GM19238 (cell line): ENCODE measurements around the gene PLA2G4A.

Experiments used
- DNase-seq: peaks from one replicate; pipeline ENCODE4 v3.0.0; 2011; ENCODE audit warnings: low spot score; ENCODE audit not compliant: insufficient read length

The PLA2G4A gene

GRCh38 chr1:186828611-186829454 lies at the start of gene PLA2G4A:
TSS of gene PLA2G4A (plus strand) at chr1:186828949. CDS start at chr1:186854355, 25,406 bp downstream.
- peak; percentile 12 for DNase-seq

DNA sequence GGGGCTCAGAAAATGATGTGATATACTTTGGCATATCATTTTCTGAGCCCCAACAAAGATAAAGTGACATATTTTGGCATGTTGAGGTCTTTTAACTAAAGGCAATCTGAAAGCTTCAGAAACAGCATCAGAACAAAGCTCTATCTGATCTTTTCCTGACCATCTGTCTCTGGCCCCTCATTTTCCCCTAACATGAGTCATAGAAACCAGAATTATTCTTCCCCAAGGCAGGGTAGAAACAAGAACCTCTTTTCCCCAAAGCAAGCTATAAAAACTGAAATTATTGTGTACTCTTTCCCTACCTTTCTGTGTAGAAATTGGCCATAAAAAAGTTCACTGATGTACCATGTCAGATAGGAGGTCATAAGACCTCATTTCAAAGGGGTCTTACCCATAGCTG lies 48.7 kb upstream of the PLA2G4A start:
- DNase-seq = no peak

- DNase-seq = no peak
Observed at GRCh38 chr1:186781730-186782129, 47.0 kb upstream of the PLA2G4A start.

- DNase-seq = no peak
Observed at GRCh38 chr1:186782791-186783190, 46.0 kb upstream of the PLA2G4A start.

DNA sequence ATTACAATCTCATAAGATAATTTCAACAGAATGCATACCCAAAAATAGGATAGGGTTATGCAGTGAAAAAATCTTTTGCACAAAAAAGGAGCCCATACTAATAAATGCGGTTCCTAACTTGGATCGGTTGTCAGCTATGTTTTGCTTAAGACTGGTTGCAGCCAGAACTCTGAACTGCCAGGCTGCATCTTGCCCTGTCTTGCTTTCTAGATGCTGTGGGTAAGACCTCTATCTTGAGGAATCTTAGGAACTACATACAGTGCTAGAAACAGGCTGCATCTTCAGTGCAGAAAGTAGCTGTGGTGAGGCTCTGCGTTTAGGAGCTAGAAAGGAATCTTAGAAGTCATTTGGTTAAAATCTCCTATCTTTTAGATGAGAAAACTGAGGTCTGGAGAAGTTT lies 45.6 kb upstream of the PLA2G4A start:
- no peak for DNase-seq

DNA sequence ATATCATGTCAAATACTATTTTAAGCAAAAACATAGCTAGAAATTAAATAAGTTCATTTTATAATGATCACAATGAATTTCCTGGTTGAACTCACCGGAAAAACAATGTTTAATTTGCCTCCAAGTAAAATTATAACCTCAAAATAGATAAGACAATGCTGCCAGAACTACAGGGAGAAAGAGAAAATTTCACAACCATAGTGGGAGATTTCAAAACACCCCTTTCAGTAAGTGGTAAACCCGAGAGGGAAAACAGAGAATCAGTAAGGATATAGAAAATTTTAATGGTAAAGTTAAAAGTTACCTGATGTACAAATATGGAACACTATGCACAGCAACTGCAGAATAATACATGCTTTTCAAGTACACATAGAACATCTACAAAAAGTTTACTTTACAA lies 43.2 kb upstream of the PLA2G4A start:
- DNase-seq = no peak

GRCh38 chr1:186790101-186790500 lies 38.6 kb upstream of the PLA2G4A start:
- no peak for DNase-seq

DNA sequence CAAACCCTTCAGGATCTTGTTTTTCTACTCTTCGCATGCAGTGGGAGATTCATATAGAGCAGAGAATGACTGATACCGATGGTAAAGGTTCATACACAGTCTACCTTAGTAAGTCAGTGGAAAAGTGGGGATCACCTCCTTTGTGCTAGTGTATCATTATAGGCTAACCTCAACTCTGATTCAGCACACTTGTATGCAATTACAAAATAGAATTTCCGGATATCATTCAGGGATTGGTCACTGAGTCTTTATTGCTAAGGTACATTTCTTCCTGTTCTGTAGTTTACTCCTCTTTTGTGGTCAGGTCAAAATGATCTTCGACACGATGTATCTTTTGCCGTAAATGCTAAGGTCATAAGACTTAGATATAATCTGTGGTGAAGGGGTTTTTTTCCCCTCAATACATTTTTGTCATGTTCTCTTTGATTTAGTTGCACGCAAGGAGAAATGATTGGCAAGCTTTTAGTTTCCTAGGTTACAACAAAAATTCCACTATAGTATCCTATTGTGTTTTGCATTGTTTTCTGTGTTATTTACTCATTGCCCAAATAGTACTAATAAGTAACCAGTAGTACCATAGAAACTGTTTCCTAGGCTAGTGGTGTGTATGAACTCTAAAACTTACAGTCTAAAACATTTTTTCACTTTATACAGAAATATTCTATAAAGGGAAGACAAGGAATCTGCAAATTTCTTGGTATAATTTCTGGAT lies 35.7 kb upstream of the PLA2G4A start:
- DNase-seq = no peak

DNA sequence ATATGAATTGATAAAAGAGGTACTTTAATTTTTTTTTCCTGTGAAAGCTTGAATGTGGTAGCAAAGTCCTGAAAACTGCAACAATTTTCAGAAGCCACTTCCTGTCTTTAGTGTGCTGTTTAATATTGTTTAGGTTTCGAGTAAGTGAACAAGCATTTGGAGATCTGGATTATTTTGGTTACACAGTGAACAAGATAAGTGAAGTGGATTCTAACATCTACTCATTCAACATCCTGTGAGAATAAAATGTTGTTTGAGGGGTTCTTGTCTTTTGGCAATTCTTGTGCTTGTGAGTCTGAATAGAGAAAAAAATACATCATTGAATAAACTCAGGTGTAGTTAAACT lies 35.2 kb upstream of the PLA2G4A start:
- DNase-seq = no peak

DNA sequence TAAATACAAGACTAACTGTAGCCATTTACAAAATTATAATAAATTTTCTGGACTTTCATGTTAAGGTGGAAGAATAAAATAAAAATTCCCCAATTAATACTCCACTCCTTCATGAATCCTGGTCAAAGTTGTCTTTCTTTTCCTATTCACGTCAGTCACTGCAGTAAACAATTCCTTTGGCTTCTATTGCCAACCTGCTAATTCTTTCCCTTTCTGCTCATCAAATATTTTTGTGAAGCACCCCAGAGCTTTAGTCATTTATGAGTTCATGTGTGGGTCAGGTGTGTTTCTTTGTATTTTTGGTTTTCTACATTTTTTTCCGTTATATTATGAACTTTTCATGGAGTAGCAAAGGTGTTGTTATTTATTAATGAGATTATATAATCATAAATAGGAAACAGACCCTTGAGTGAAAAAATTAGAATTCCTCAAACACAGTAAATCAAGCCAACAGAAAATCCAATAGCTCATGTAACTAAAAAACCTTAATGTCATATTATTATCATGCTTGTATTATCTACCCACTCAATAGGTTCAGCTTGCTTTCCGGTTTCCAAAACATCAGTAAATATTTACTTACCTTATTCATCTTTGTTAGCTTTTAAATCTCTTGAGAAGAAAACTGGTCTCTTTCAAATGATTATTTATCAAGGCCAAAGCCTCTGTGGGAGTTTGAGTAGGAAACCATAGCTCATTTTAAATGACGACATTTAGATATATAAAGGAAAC lies 29.6 kb upstream of the PLA2G4A start:
- no peak for DNase-seq

- no peak for DNase-seq
Observed at GRCh38 chr1:186799689-186800054, 29.1 kb upstream of the PLA2G4A start.

DNA sequence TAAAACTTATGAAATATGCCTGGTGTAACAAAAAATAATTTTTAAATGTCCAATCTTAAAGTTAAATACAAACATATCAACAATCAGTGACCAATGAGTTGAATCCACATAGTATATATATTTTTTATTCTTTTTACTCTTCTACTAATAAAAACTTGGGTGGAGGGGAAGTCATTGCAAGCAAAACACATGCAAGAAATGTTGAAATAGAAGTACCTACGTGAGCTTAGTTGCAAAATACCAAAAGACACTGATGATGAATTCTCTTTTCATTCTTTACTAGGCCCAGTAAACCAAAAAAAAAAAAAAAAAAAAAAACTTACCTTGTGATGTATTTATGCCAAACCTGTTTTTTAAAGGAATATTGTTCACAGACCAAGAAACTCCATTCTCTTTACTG lies 26.4 kb upstream of the PLA2G4A start:
- no peak for DNase-seq

DNA sequence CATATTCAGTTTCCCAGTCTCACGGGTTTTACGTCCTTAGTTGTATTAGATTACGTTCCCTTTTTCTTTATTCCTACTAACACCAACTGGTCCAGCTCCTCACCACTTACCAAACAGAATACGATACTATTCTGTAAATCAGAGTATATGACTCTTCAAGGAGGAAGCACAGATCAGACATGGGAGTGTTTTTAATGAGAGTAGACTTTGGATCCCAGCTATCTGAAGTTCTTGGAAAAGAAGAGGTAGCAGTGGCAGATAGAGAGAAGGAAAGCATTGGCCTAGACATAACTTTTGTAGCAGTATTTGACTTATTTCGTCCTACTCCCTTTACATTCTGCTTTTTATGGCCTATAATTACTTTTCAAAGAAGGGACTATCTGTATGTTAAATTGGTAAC lies 24.1 kb upstream of the PLA2G4A start:
- no peak for DNase-seq

GRCh38 chr1:186806477-186806876 lies 22.3 kb upstream of the PLA2G4A start:
- no peak for DNase-seq

GRCh38 chr1:186807163-186807562 lies 21.6 kb upstream of the PLA2G4A start:
- DNase-seq = no peak

DNA sequence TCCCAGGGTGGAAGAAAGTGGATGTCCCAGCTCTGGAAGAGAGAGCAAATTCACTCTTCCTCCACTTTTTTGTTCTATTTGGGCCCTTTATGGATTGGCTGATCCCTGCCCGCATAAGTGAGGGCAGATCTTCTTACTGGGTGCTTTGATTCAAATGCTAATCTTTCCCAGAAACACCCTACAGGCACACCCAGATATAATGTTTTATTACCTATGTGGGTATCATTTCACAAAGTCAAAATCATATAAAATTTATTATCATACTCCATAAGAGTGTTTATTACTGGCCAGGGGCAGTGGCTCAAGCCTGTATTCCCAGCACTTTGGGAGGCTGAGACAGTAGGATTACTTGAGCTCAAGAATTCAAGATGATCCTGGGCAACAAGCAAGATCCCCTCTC lies 16.9 kb upstream of the PLA2G4A start:
- DNase-seq = no peak

DNA sequence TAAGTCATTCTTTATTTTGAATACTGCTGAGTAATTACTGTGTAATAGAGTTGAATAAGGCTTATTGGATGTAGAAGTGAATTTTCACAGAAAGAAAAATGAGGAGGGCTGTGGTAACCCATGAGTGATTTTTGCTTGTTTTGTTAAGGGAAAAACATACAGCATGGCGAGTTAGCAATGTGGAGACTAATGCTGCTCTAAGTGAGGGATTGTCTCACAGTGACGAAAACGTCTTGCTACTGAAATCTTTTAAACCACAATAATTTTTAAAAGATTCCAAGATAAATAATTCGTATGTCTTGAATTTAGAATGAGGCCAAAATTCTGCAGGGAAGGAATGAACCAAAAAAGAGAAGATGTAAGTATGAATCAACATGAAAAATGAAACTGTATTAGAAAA lies 16.2 kb upstream of the PLA2G4A start:
- no peak for DNase-seq

DNA sequence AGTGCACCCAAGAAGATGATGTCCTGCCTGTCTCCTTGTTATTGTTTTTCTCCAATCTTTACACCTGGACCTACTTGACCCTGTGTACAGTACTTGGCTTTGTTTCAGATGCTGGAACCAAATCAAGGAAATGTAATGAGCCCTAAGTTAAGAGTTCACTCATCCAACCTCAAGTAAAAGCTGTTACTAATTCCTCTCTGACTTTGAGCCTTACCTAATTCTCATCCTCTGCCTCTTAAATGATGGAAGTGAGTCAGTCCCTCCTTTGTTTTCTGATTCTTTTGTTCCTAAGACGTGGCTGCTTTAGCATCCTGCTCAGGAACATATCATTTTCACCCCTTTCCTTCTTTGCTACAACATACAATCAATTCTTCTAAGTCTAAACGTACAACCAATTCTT lies 15.3 kb upstream of the PLA2G4A start:
- no peak for DNase-seq

DNA sequence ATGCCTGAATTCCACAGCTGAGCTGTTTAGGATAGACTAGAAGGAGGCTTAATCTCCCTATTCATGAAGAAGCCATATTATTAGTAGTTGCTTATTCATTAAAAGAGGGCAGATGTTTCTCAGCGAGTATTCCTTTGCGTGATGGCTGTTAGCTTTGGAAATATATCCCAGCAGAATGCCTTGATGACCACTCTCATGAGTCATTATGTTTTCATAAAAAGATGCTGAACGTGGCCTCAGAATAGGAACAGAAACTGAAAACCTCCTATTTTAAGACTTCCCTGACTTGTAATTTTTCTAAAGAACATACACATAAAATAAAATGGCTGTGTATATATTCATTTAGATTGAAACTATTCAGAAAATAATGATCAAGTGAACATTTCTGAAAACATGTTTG lies 9.6 kb upstream of the PLA2G4A start:
- DNase-seq = no peak

DNA sequence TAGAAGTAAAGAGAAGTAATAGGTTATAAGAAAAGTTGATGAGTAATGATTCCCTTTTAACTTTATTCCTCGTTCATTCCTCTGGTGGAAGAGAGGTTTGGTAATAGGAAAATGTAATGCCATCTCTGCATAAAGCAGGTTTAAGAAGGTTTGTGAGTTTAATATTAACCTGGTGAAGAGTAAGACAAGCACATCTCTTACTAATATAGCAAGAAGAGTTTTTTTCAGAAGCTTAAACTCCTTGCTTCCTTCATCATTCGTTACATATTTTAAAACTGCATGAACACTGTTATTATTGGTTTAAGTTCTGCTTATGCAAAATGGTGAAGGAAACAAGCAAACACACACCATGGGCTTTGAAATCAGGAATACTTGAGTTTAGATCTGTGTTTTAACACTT lies 9.2 kb upstream of the PLA2G4A start:
- DNase-seq = no peak

- DNase-seq = no peak
Observed at GRCh38 chr1:186829686-186830587, 1.2 kb downstream of the PLA2G4A start.
